Esophagus squamous epithelium (tissue), 4 donors: ENCODE measurements around the gene ITIH2.

Experiments used
- CTCF ChIP-seq, 6 experiments: fragments of 450-650 bp in 4 of 6; fragments of 200-600 bp in 2 of 6; sonication (generic) in 2 of 6; IDR thresholded peaks; one replicate each; pipeline ENCODE4 v1.5.1; 2016 to 2019; ENCODE audit warnings: antibody characterized with exemption in 6 of 6, mild to moderate bottlenecking in 4 of 6, moderate library complexity in 4 of 6
- POLR2A ChIP-seq, 4 donors: fragments of 450-650 bp; IDR thresholded peaks; one replicate each; pipeline ENCODE4 v1.6.1; 2017; ENCODE audit warnings: antibody characterized with exemption in 4 of 4, mild to moderate bottlenecking in 4 of 4, moderate library complexity in 3 of 4

- TF ChIP-seq CTCF (IDR thresholded peaks at IDR 0.05) (no peak), POLR2A (IDR thresholded peaks at IDR 0.05) (no peak)
These were observed 37.3 kb upstream of the ITIH2 start for GRCh38 chr10:7665767-7666166.
